CD4-positive, alpha-beta T cell (primary cell): ENCODE data around the gene EXOC6. TPM values are rescaled to one million over a fixed set of nuclear protein-coding genes. Genes with fewer than 3 reads are reported as not detected.
A peak's percentile ranks its signal among the peaks of the same experiment; 100 is the strongest.

Source experiments
- ATAC-seq: fragments of 200-7000 bp; cut with Tn5 transposase; one replicate; pipeline ENCODE4 v1.10.0; 2022; ENCODE audit warnings: mild to moderate bottlenecking; ENCODE audit not compliant: poor library complexity
- CTCF ChIA-PET: fragments of 350-600 bp; sonication (Branson Sonifier 250); formaldehyde crosslinking; loops from one replicate; lab custom pipeline; 2021; ENCODE audit warnings: antibody characterized with exemption, inconsistent platforms; lab: Charles Lee
- POLR2A ChIA-PET: fragments of 350-600 bp; sonication (Branson Sonifier 250); formaldehyde crosslinking; loops from one replicate; lab custom pipeline; 2021; ENCODE audit warnings: antibody characterized with exemption, inconsistent platforms; lab: Charles Lee
- DNase-seq, 14 experiments: peaks; one replicate each; pipeline ENCODE4 v3.0.0-alpha.2; 2013 to 2020; ENCODE audit warnings: mixed read lengths in 2 of 14
- H3K27ac ChIP-seq, 2 donors: one replicate each; pipeline versions ENCODE4 v1.5.1 to v1.7.0; 2013; ENCODE audit warnings: low read length in 2 of 2, low read depth in 1 of 2, mild to moderate bottlenecking in 1 of 2
- H3K27me3 ChIP-seq, 2 experiments: 1 replicate in 1 of 2; 2 replicates in 1 of 2; pipeline versions ENCODE4 v1.6.1 to v1.7.0; 2013; ENCODE audit warnings: low read length in 2 of 2, control low read depth in 1 of 2, mild to moderate bottlenecking in 1 of 2, moderate library complexity in 1 of 2; ENCODE audit not compliant: insufficient read depth in 2 of 2, control insufficient read depth in 1 of 2
- H3K36me3 ChIP-seq: one replicate; pipeline ENCODE4 v1.6.1; 2013; ENCODE audit warnings: low read length, control low read depth; ENCODE audit not compliant: insufficient read depth
- H3K4me1 ChIP-seq: one replicate; pipeline ENCODE4 v1.6.1; 2013; ENCODE audit warnings: low read length, control low read depth; ENCODE audit not compliant: insufficient read depth
- H3K4me3 ChIP-seq: one replicate; pipeline ENCODE4 v1.5.1; 2013; ENCODE audit warnings: mild to moderate bottlenecking, low read length, moderate library complexity
- H3K9me3 ChIP-seq, 2 experiments: 1 replicate in 1 of 2; 2 replicates in 1 of 2; pipeline versions ENCODE4 v1.6.1 to v1.7.0; 2013; ENCODE audit warnings: low read length in 2 of 2, mild to moderate bottlenecking in 2 of 2, control low read depth in 1 of 2, moderate library complexity in 1 of 2; ENCODE audit not compliant: control insufficient read depth in 1 of 2, insufficient read depth in 1 of 2
- H3K27ac Mint-ChIP-seq: one replicate; pipeline ENCODE4 v1.8.0; 2020; ENCODE audit warnings: mixed read lengths
- H3K27me3 Mint-ChIP-seq: one replicate; pipeline ENCODE4 v1.8.0; 2021; ENCODE audit warnings: mixed read lengths
- H3K36me3 Mint-ChIP-seq: one replicate; pipeline ENCODE4 v1.8.0; 2021; ENCODE audit warnings: low read depth, mixed read lengths
- H3K4me1 Mint-ChIP-seq: one replicate; pipeline ENCODE4 v1.8.0; 2021; ENCODE audit warnings: low read depth, mixed read lengths
- H3K4me3 Mint-ChIP-seq: one replicate; pipeline ENCODE4 v1.8.0; 2020; ENCODE audit warnings: mild to moderate bottlenecking, mixed read lengths
- H3K9me3 Mint-ChIP-seq: one replicate; pipeline ENCODE4 v1.8.0; 2020; ENCODE audit warnings: mixed read lengths
- intact Hi-C, 2 experiments: fragments of 100-400 bp; cut with DNase I in 1 of 2; cut with micrococcal nuclease in 1 of 2; formaldehyde crosslinking; loops; one replicate each; pipeline versions ENCODE4 v1.15.1 to v1.9.0; 2023 to 2025; cut with DNase I, micrococcal nuclease
- total RNA-seq, 174 experiments: library from RNA in 2 of 174; stranded (reverse) in 2 of 174; gene quantifications; one replicate each; pipeline ENCODE4 v1.2.3 and lab custom pipeline; 2021 to 2026
- TF ChIP-seq, protein P1 (sequence below): fragments of 200-600 bp; IDR thresholded peaks from one replicate; pipeline ENCODE4 v1.8.0; 2022; ENCODE audit warnings: antibody characterized with exemption, mild to moderate bottlenecking

Gene EXOC6
- total RNA-seq, 2 experiments from 2014 or later, result 6.6 to 7.4 TPM

GRCh38 chr10:92834986-92835385 is 13.3 kb upstream of the EXOC6 start:
- Histone ChIP-seq H3K9me3 (no peaks in the 10 kb centered on the region), H3K4me1 (peaks cover 10% of the 10 kb centered on the region), H3K36me3 (no peaks in the 10 kb centered on the region), H3K27me3 (no peaks in the 10 kb centered on the region), H3K27ac (no peak overlapping the region), H3K4me3 (no peak overlapping the region)
- H3K27ac Mint-ChIP-seq, result no peak overlapping the region
- H3K4me3 Mint-ChIP-seq, result no peak overlapping the region
- ChIA-PET POLR2A (no interaction called here), CTCF (interaction anchor here (0.7 kb wide), 1 partner anchor 8 kb away, joined by 3 read pairs; no protein-coding TSS in a partner anchor)
- intact Hi-C loops, result loop anchor here in 1 of 2 experiments (5.0 kb wide), 1 partner anchor 313 kb away; no protein-coding TSS in a partner anchor
- DNase-seq, result no peak
- no peaks in the 10 kb centered on the region for H3K36me3 Mint-ChIP-seq
- TF ChIP-seq, protein P1, sequence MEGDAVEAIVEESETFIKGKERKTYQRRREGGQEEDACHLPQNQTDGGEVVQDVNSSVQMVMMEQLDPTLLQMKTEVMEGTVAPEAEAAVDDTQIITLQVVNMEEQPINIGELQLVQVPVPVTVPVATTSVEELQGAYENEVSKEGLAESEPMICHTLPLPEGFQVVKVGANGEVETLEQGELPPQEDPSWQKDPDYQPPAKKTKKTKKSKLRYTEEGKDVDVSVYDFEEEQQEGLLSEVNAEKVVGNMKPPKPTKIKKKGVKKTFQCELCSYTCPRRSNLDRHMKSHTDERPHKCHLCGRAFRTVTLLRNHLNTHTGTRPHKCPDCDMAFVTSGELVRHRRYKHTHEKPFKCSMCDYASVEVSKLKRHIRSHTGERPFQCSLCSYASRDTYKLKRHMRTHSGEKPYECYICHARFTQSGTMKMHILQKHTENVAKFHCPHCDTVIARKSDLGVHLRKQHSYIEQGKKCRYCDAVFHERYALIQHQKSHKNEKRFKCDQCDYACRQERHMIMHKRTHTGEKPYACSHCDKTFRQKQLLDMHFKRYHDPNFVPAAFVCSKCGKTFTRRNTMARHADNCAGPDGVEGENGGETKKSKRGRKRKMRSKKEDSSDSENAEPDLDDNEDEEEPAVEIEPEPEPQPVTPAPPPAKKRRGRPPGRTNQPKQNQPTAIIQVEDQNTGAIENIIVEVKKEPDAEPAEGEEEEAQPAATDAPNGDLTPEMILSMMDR, result no peak
- H3K9me3 Mint-ChIP-seq, result no peaks in the 10 kb centered on the region
- peaks cover 12% of the 10 kb centered on the region for H3K4me1 Mint-ChIP-seq
- no peaks in the 10 kb centered on the region for H3K27me3 Mint-ChIP-seq
- ATAC-seq, result no peak

DNA sequence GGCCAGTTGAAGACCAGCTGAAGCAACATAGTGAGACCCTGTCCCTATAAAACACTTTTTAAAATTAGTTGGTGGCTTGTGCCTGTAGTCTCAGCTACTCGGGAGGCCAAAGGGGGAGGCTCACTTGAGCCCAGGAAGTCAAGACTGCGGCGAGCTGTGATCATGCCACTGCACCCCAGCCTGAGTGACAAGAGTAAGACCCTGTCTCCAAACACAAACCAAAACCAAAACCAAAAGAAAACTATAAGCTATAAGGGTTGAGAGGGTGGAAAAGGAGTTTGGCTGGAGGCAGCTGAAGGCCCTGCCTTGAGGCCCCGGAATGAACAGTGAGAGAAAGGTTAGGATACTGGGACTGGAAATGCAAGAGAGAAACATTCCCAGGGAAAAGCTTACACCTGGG is 10.9 kb upstream of the EXOC6 start:
- no peak for ATAC-seq

GRCh38 chr10:92839191-92840085 is 8.9 kb upstream of the EXOC6 start:
- Mint-ChIP-seq H3K9me3 (no peaks in the 10 kb centered on the region), H3K4me1 (no peaks in the 10 kb centered on the region), H3K27me3 (no peaks in the 10 kb centered on the region), H3K27ac (no peak overlapping the region), H3K4me3 (no peak overlapping the region), H3K36me3 (no peaks in the 10 kb centered on the region)
- Histone ChIP-seq H3K4me3 (no peak overlapping the region), H3K27me3 (no peaks in the 10 kb centered on the region), H3K4me1 (no peaks in the 10 kb centered on the region), H3K27ac (no peak overlapping the region), H3K36me3 (no peaks in the 10 kb centered on the region), H3K9me3 (no peaks in the 10 kb centered on the region)
- DNase-seq (peak in 13 of 14 experiments; percentile 6 to 60 (median 28)), ATAC-seq (no peak)
- TF ChIP-seq, protein P1, result peak; percentile 24
- intact Hi-C loops, result loop anchor here in 1 of 2 experiments (5.0 to 10.0 kb wide), 3 partner anchors 317 to 1525 kb away; partner anchors contain the start of genes FRA10AC1 and NOC3L
- ChIA-PET POLR2A (interaction anchor here (3.3 kb wide), 1 partner anchor 9 kb away, joined by 20 read pairs; the partner anchor contains the start of gene EXOC6), CTCF (interaction anchor here (0.7 kb wide), 1 partner anchor 670 kb away, joined by 3 read pairs; no protein-coding TSS in a partner anchor)

More for the DNA sequence above, 10.9 kb upstream of the EXOC6 start:
- H3K4me3 ChIP-seq, result no peak overlapping the region
- H3K9me3 ChIP-seq, result no peaks in the 10 kb centered on the region
- TF ChIP-seq, protein P1, result no peak
- no peak overlapping the region for H3K27ac Mint-ChIP-seq
- no peak for DNase-seq
- H3K4me1 ChIP-seq, result no peaks in the 10 kb centered on the region
- ChIA-PET POLR2A (interaction anchor here (3.3 kb wide), 1 partner anchor 11 kb away, joined by 20 read pairs; the partner anchor contains the start of gene EXOC6), CTCF (no interaction called here)
- H3K36me3 ChIP-seq, result no peaks in the 10 kb centered on the region
- H3K9me3 Mint-ChIP-seq, result no peaks in the 10 kb centered on the region
- H3K27me3 Mint-ChIP-seq, result no peaks in the 10 kb centered on the region
- no peak overlapping the region for H3K4me3 Mint-ChIP-seq
- H3K27me3 ChIP-seq, result no peaks in the 10 kb centered on the region
- no peak overlapping the region for H3K27ac ChIP-seq
- H3K4me1 Mint-ChIP-seq, result no peaks in the 10 kb centered on the region
- no peaks in the 10 kb centered on the region for H3K36me3 Mint-ChIP-seq
- intact Hi-C loops, result loop anchor here in 1 of 2 experiments (5.0 kb wide), 1 partner anchor 315 kb away; no protein-coding TSS in a partner anchor
